ENCODE results near the gene TBRG4. TPM values are rescaled to one million over a fixed set of nuclear protein-coding genes. Genes with fewer than 3 reads are reported as not detected.

TBRG4 gene
- total and polyA plus RNA-seq, 3 donors from 2014 or later, result 75.7 to 82.8 (median 82.7) TPM

DNA sequence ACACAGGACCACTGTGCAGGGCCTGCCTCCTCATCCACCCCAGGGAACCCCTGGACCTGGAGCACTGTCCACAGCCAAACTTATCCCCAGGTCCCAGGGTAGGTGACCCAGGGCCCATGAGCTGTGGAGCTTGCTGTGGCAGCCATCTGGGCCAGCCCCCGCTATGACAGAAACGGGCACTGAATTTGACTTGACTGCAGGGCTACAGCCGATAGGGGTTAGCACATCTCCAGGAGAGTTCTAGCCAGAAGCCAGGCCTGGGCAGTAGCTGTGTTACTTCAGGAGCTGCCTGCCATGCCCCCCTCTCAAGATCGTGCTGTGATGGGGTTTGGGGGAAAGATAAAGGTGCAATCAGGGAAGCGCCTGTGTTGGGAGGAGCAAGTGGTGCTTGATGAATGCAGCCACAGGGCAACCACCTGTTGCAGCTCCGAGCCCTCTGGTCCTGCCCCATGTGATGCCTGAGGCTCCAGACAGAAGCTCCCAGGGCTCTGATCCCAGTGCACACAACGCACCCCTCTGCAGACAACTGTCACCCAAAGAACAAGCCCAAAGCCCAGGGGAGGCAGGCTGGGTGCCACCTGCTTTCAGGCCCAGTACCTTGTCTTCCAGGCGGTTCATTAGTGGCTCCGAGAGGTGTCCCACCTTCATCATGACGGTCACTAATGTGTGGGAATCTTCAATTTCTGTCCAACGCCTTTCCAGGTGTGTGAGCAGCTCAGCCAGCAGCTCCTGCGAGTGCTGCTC is 6.5 kb downstream of the TBRG4 start:
- no peaks in the 10 kb centered on the region for H3K27me3 ChIP-seq
- DNase-seq, result no peak
- TF ChIP-seq CTCF (IDR thresholded peaks at IDR 0.05), result no peak
- no peak for TF ChIP-seq POLR2A (IDR thresholded peaks at IDR 0.05)
- no peaks in the 10 kb centered on the region for H3K36me3 ChIP-seq (ENCODE audit: low read depth, missing control alignments)
- H3K9me3 ChIP-seq, result no peaks in the 10 kb centered on the region
- 88 to 89% methylated on average over 8 to 12 of the region's 12 CpGs for WGBS, 2 donors
- H3K27ac ChIP-seq, result no peak overlapping the region
- no peak overlapping the region for H3K4me3 ChIP-seq
- intact Hi-C loops (cut with DNase I; ENCODE audit: low total_unique reads), result loop anchor here (10.0 kb wide), 1 partner anchor 120 kb away; no protein-coding TSS in a partner anchor
- H3K4me1 ChIP-seq, result peaks cover 4% of the 10 kb centered on the region

DNA sequence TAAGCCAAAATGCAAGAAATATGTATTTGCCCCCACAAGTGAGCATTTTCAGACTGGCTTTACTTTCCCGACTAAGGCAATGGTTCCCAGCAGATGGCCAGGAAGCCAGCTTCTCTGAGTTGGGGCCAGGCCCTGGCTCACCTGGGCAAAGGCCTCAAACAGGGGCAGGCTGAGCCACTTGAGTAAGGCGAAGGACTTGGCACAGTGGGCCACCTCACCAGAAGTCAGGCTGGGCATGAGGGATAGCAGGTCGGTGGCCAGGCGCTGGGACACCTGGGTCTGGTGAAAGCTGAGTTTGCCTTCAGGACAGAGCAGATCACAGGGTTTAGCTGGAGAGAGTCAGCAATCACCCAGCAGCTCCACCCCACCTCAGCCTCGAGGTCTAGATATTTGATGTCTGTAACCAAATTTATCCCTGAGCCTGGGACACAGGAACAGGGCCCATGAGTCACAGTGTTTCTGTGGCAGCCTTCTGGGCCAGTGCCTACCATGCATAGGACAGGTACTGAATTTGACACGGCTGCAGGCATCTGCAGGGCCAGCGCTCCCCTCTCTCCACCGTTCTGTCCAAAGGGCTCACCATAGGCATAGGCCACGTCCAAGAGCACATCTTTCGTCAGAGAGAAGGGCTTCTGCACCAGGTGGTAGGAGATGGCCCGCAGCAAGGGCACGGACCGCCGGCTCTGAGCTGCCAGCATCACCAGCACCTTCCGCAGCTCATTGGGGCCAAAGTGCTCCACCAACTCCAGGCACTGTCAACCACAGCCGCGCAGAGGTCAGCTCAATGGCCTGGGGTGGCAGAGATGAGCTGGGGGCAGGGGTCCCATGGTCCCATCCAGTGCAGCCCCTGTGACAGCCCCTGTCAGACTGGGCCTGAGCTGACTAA is 7.3 kb downstream of the TBRG4 start:
- 70 to 98% methylated on average over 2 to 17 of the region's 17 CpGs for WGBS, 2 donors
- H3K27me3 ChIP-seq, result no peaks in the 10 kb centered on the region
- no peak overlapping the region for H3K27ac ChIP-seq
- no peak for DNase-seq
- intact Hi-C loops (cut with DNase I; ENCODE audit: low total_unique reads), result loop anchor here (10.0 kb wide), 1 partner anchor 119 kb away; no protein-coding TSS in a partner anchor
- TF ChIP-seq CTCF (IDR thresholded peaks at IDR 0.05) (no peak), POLR2A (IDR thresholded peaks at IDR 0.05) (no peak)
- H3K36me3 ChIP-seq (ENCODE audit: low read depth, missing control alignments), result no peaks in the 10 kb centered on the region
- H3K4me1 ChIP-seq, result peaks cover 4% of the 10 kb centered on the region
- H3K4me3 ChIP-seq, result no peak overlapping the region
- no peaks in the 10 kb centered on the region for H3K9me3 ChIP-seq

GRCh38 chr7:45102785-45103712 is 8.4 kb downstream of the TBRG4 start:
- H3K36me3 ChIP-seq (ENCODE audit: low read depth, missing control alignments), result no peaks in the 10 kb centered on the region
- intact Hi-C loops (cut with DNase I; ENCODE audit: low total_unique reads), result loop anchor here (10.0 kb wide), 1 partner anchor 118 kb away; no protein-coding TSS in a partner anchor

More at GRCh38 chr7:45102785-45103712, 8.4 kb downstream of the TBRG4 start:
- WGBS, 2 donors, result 83 to 91% methylated on average over 13 to 14 of the region's 14 CpGs
- H3K27ac ChIP-seq, result no peak overlapping the region
- DNase-seq, result no peak
- H3K4me3 ChIP-seq, result no peak overlapping the region
- peaks cover 3% of the 10 kb centered on the region for H3K4me1 ChIP-seq
- no peaks in the 10 kb centered on the region for H3K27me3 ChIP-seq
- TF ChIP-seq CTCF (IDR thresholded peaks at IDR 0.05), result no peak
- TF ChIP-seq POLR2A (IDR thresholded peaks at IDR 0.05), result no peak
- H3K9me3 ChIP-seq, result no peaks in the 10 kb centered on the region
